Caco-2 (cell line): ENCODE measurements around the gene ZFHX3. TPM values are rescaled to one million over a fixed set of nuclear protein-coding genes. Genes with fewer than 3 reads are reported as not detected.

Source experiments
- BruUV-seq: library from RNA; stranded (reverse); fragments of 400-500 nt; replicated peaks from 2 replicates; lab custom pipeline; 2021; lab: Mats Ljungman, UMichigan
- CTCF ChIA-PET: fragments of 300-600 bp; sonication (Branson Sonifier 250); formaldehyde crosslinking; loops from one replicate; lab custom pipeline; 2022; ENCODE audit warnings: antibody characterized with exemption; lab: Charles Lee
- POLR2A ChIA-PET: fragments of 300-600 bp; sonication (Branson Sonifier 250); formaldehyde crosslinking; loops from one replicate; lab custom pipeline; 2022; ENCODE audit warnings: antibody characterized with exemption; lab: Charles Lee
- DNase-seq, 2 experiments: peaks; one replicate each; pipeline versions ENCODE4 v3.0.0 to v3.0.0-alpha.2; 2020 to 2022
- H3K27me3 ChIP-seq: replicated peaks from 2 replicates; pipeline ENCODE4 v1.6.0; 2011; ENCODE audit warnings: low read length; ENCODE audit not compliant: control insufficient read depth, insufficient read depth
- H3K36me3 ChIP-seq: 2 replicates; pipeline ENCODE4 v1.5.1; 2011; ENCODE audit warnings: low read length; ENCODE audit not compliant: control insufficient read depth, insufficient read depth
- H3K4me1 ChIP-seq: fragments of 250-450 bp; sonication (Bioruptor Pico); 2 replicates; pipeline ENCODE4 v1.5.1; 2020; ENCODE audit warnings: mild to moderate bottlenecking
- H3K4me3 ChIP-seq: 2 replicates; pipeline ENCODE4 v1.5.1; 2011; ENCODE audit warnings: low read depth, mild to moderate bottlenecking, control low read depth, low read length
- H3K9me3 ChIP-seq: fragments of 250-450 bp; sonication (Bioruptor Pico); 2 replicates; pipeline ENCODE4 v1.5.1; 2020; ENCODE audit warnings: mild to moderate bottlenecking, moderate library complexity
- H3K27ac Mint-ChIP-seq: one replicate; pipeline ENCODE4 v1.8.0; 2022; ENCODE audit warnings: mixed read lengths; ENCODE audit not compliant: unreplicated experiment
- H3K27me3 Mint-ChIP-seq: one replicate; pipeline ENCODE4 v1.8.0; 2022; ENCODE audit warnings: mixed read lengths; ENCODE audit not compliant: insufficient read depth, unreplicated experiment
- H3K36me3 Mint-ChIP-seq: one replicate; pipeline ENCODE4 v1.8.0; 2022; ENCODE audit warnings: mild to moderate bottlenecking, mixed read lengths; ENCODE audit not compliant: insufficient read depth, unreplicated experiment
- H3K4me1 Mint-ChIP-seq: one replicate; pipeline ENCODE4 v1.8.0; 2022; ENCODE audit warnings: low read depth, mixed read lengths; ENCODE audit not compliant: unreplicated experiment
- H3K4me3 Mint-ChIP-seq: one replicate; pipeline ENCODE4 v1.8.0; 2022; ENCODE audit warnings: mild to moderate bottlenecking, moderate library complexity, mixed read lengths; ENCODE audit not compliant: unreplicated experiment
- H3K9me3 Mint-ChIP-seq: one replicate; pipeline ENCODE4 v1.8.0; 2022; ENCODE audit warnings: mixed read lengths; ENCODE audit not compliant: unreplicated experiment
- CTCF ChIP-seq, 2 experiments: fragments of 200-600 bp in 1 of 2; IDR thresholded peaks; 1 replicate in 1 of 2; 2 replicates in 1 of 2; pipeline versions ENCODE4 v1.5.1 to v1.8.0; 2011 to 2022; ENCODE audit warnings: antibody characterized with exemption in 1 of 2, control low read depth in 1 of 2, inconsistent platforms in 1 of 2, low read depth in 1 of 2, low read length in 1 of 2, mild to moderate bottlenecking in 1 of 2, moderate library complexity in 1 of 2; ENCODE audit not compliant: insufficient read depth in 1 of 2, severe bottlenecking in 1 of 2, unreplicated experiment in 1 of 2
- intact Hi-C: fragments of 100-400 bp; cut with micrococcal nuclease; formaldehyde crosslinking; loops from one replicate; pipeline ENCODE4 v1.10.0; 2022; ENCODE audit not compliant: unreplicated experiment
- total RNA-seq: library from RNA; stranded (reverse); gene quantifications from 2 replicates; pipeline ENCODE4 v1.2.3, GENCODE V29; 2022

The ZFHX3 gene
- total RNA-seq, 1 experiment from 2014 or later: 39.9 TPM

- Mint-ChIP-seq H3K9me3 (no peaks in the 10 kb centered on the region), H3K4me1 (peaks cover 57% of the 10 kb centered on the region), H3K36me3 (peaks cover 41% of the 10 kb centered on the region), H3K4me3 (no peak overlapping the region), H3K27me3 (no peaks in the 10 kb centered on the region), H3K27ac (peak overlapping the region; percentile 76)
- H3K4me3 ChIP-seq: no peak overlapping the region
- BruUV-seq: no TSS peak
- ChIA-PET CTCF (interaction anchor here (0.5 to 1.0 kb wide), 4 partner anchors 14 to 948 kb away, joined by 3 to 5 read pairs (median 3); no protein-coding TSS in a partner anchor), POLR2A (no interaction called here)
- peak in 1 of 2 experiments; percentile 37 for DNase-seq
- H3K4me1 ChIP-seq: peaks cover 62% of the 10 kb centered on the region
- TF ChIP-seq CTCF (IDR thresholded peaks at IDR 0.05; ENCODE audit: insufficient read depth in 1 of 2, low read depth in 1 of 2, low read length in 1 of 2, severe bottlenecking in 1 of 2, unreplicated experiment in 1 of 2): no peak
- no peaks in the 10 kb centered on the region; the same call in 1 of the 2 replicates for H3K36me3 ChIP-seq
- no peaks in the 10 kb centered on the region for H3K9me3 ChIP-seq
- no peaks in the 10 kb centered on the region for H3K27me3 ChIP-seq
- intact Hi-C loops: loop anchor here (5.0 to 10.0 kb wide), 2 partner anchors 98 to 104 kb away; no protein-coding TSS in a partner anchor
Observed at GRCh38 chr16:72939247-72939646, 108.7 kb downstream of the ZFHX3 start.

GRCh38 chr16:72938795-72939164, 109.1 kb downstream of the ZFHX3 start:
- no peak overlapping the region for H3K4me3 ChIP-seq
- Mint-ChIP-seq H3K4me3 (no peak overlapping the region), H3K27me3 (no peaks in the 10 kb centered on the region), H3K4me1 (peaks cover 58% of the 10 kb centered on the region), H3K27ac (peak overlapping the region; percentile 76), H3K9me3 (no peaks in the 10 kb centered on the region), H3K36me3 (peaks cover 36% of the 10 kb centered on the region)
- no peaks in the 10 kb centered on the region for H3K9me3 ChIP-seq
- TF ChIP-seq CTCF (IDR thresholded peaks at IDR 0.05; ENCODE audit: insufficient read depth in 1 of 2, low read depth in 1 of 2, low read length in 1 of 2, severe bottlenecking in 1 of 2, unreplicated experiment in 1 of 2): no peak
- intact Hi-C loops: loop anchor here (5.0 to 10.0 kb wide), 2 partner anchors 99 to 104 kb away; no protein-coding TSS in a partner anchor
- ChIA-PET POLR2A (no interaction called here), CTCF (interaction anchor here (0.5 to 1.0 kb wide), 3 partner anchors 14 to 948 kb away, joined by 3 to 5 read pairs (median 3); no protein-coding TSS in a partner anchor)
- no peak for DNase-seq
- no peaks in the 10 kb centered on the region; the same call in 1 of the 2 replicates for H3K36me3 ChIP-seq
- peaks cover 66% of the 10 kb centered on the region for H3K4me1 ChIP-seq
- no TSS peak for BruUV-seq
- no peaks in the 10 kb centered on the region for H3K27me3 ChIP-seq

GRCh38 chr16:72937916-72938794, 109.8 kb downstream of the ZFHX3 start:
- Histone ChIP-seq H3K9me3 (no peaks in the 10 kb centered on the region), H3K4me1 (peaks cover 66% of the 10 kb centered on the region), H3K27me3 (no peaks in the 10 kb centered on the region), H3K4me3 (no peak overlapping the region), H3K36me3 (no peaks in the 10 kb centered on the region; the same call in 1 of the 2 replicates)
- DNase-seq: no peak
- TF ChIP-seq CTCF (IDR thresholded peaks at IDR 0.05; ENCODE audit: insufficient read depth in 1 of 2, low read depth in 1 of 2, low read length in 1 of 2, severe bottlenecking in 1 of 2, unreplicated experiment in 1 of 2): no peak
- Mint-ChIP-seq H3K9me3 (no peaks in the 10 kb centered on the region), H3K27ac (peak overlapping the region; percentile 76), H3K4me3 (no peak overlapping the region), H3K36me3 (peaks cover 32% of the 10 kb centered on the region), H3K27me3 (no peaks in the 10 kb centered on the region), H3K4me1 (peaks cover 62% of the 10 kb centered on the region)
- POLR2A ChIA-PET: no interaction called here
- intact Hi-C loops: loop anchor here (5.0 to 10.0 kb wide), 2 partner anchors 99 to 103 kb away; no protein-coding TSS in a partner anchor
- CTCF ChIA-PET: interaction anchor here (1.0 kb wide), 1 partner anchor 15 kb away, joined by 3 read pairs; no protein-coding TSS in a partner anchor
- BruUV-seq: no TSS peak
